ENCODE results near the gene TM2D3. TPM values are rescaled to one million over a fixed set of nuclear protein-coding genes. Genes with fewer than 3 reads are reported as not detected.

The TM2D3 gene
- total and polyA plus RNA-seq, 2 of the 8 experiments (the other 6 are each of a cell fraction or from before 2014, with no cell fraction given): 26.4 to 28.0 TPM

GRCh38 chr15:101635944-101636727, 16.0 kb downstream of the TM2D3 start (continued):
- no peak for TF ChIP-seq CHD7 (IDR thresholded peaks at IDR 0.05; ENCODE audit: insufficient replicate concordance, low read length)
- no peak for TF ChIP-seq GTF2F1 (IDR thresholded peaks at IDR 0.05; ENCODE audit: borderline replicate concordance, low read depth, low read length)
